Measurements from ENCODE around the gene ELN. TPM values are rescaled to one million over a fixed set of nuclear protein-coding genes. Genes with fewer than 3 reads are reported as not detected.

ELN gene
- total RNA-seq, 4 donors from 2014 or later = 5.3 to 14.8 (median 6.9) TPM

DNA sequence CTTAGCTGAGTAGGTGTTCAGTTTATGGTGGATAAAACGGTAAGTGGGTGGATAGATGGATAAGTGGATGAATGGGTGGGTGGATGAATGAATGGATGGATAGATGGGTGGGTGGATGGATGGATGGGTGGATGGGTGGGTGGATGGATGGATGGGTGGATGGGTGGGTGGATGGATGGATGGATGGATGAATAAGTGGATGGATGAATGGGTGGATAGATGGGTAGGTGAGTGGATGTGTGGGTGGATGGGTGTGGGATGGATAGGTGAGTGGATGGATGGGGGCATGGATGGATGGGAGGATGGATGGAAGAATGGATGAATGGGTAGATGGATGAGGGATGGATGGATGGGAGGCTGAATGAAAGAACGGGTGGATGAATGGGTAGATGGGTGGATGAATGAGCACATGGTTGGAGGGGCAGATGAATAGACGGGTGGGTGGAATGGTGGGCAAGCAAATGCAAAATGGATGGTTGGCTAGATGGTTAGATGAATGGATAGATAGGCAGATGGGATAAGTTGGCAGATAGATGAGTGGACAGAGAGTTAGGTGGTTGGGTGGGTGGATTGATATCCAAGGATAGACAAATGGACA lies 25.7 kb downstream of the ELN start:
- Histone ChIP-seq H3K27ac (no peak overlapping the region), H3K9me3 (no peaks in the 10 kb centered on the region), H3K4me1 (no peaks in the 10 kb centered on the region), H3K4me3 (no peak overlapping the region), H3K27me3 (peaks cover 0 to 3% (median 0%) of the 10 kb centered on the region in 3 donors), H3K36me3 (no peaks in the 10 kb centered on the region)
- TF ChIP-seq POLR2A (IDR thresholded peaks at IDR 0.05) = no peak
- TF ChIP-seq, protein P1, sequence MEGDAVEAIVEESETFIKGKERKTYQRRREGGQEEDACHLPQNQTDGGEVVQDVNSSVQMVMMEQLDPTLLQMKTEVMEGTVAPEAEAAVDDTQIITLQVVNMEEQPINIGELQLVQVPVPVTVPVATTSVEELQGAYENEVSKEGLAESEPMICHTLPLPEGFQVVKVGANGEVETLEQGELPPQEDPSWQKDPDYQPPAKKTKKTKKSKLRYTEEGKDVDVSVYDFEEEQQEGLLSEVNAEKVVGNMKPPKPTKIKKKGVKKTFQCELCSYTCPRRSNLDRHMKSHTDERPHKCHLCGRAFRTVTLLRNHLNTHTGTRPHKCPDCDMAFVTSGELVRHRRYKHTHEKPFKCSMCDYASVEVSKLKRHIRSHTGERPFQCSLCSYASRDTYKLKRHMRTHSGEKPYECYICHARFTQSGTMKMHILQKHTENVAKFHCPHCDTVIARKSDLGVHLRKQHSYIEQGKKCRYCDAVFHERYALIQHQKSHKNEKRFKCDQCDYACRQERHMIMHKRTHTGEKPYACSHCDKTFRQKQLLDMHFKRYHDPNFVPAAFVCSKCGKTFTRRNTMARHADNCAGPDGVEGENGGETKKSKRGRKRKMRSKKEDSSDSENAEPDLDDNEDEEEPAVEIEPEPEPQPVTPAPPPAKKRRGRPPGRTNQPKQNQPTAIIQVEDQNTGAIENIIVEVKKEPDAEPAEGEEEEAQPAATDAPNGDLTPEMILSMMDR (IDR thresholded peaks at IDR 0.05 in 4 of 5, conservative IDR thresholded peaks at IDR 0.05 in 1 of 5) = no peak
- in situ Hi-C loops (cut with MboI; ENCODE audit: low sequenced_read_pairs in 4 of 4) = loop anchor here in 1 of 4 donors (25.0 kb wide), 1 partner anchor 334 kb away; no protein-coding TSS in a partner anchor
- DNase-seq (no peak), ATAC-seq (no peak)
- intact Hi-C loops (cut with DNase I; ENCODE audit: low total_unique reads) = no loop called here

DNA sequence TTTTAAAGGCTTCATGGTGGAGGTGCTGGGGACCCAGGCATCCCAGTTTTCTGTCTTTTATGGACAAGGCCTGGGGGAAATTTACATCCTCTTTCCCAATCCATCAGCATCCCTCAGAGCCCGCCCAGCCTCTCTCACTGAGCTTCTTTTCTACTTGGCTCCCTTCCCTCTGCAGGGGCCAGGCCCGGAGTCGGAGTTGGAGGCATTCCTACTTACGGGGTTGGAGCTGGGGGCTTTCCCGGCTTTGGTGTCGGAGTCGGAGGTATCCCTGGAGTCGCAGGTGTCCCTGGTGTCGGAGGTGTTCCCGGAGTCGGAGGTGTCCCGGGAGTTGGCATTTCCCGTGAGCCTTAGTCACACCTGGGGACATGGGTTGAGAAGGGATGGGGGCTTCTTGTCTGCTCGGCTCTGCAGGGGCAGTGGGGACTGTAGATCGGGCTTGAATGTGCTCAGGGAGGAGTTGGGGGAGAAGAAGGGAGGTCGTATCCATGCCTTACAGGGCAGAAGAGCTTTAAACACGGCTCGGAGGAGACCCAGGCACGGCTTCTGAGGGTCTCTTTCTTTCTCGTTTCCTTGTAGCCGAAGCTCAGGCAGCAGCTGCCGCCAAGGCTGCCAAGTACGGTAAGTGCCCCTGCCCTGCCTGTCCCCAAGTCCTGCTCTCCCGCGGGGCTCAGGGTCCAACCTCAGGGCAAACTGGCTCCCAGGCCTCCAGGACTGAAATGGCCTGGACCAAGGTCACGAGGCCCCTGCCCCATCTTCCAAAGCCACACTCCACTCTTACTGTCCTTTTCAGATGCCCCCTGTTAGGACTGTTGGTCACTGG lies 28.3 kb downstream of the ELN start:
- in situ Hi-C loops (cut with MboI; ENCODE audit: low sequenced_read_pairs in 4 of 4) (loop anchor here in 1 of 4 donors (25.0 kb wide), 1 partner anchor 331 kb away; no protein-coding TSS in a partner anchor), intact Hi-C loops (cut with DNase I; ENCODE audit: low total_unique reads) (no loop called here)
- no peak for ATAC-seq
- Histone ChIP-seq H3K36me3 (no peaks in the 10 kb centered on the region), H3K27me3 (peaks cover 0 to 3% (median 0%) of the 10 kb centered on the region in 3 donors), H3K27ac (no peak overlapping the region), H3K4me3 (no peak overlapping the region), H3K9me3 (no peaks in the 10 kb centered on the region), H3K4me1 (peaks cover 3 to 9% of the 10 kb centered on the region in 2 donors)
- DNase-seq = no peak
- no peak for TF ChIP-seq POLR2A (IDR thresholded peaks at IDR 0.05)
- TF ChIP-seq, protein P1 (IDR thresholded peaks at IDR 0.05 in 4 of 5, conservative IDR thresholded peaks at IDR 0.05 in 1 of 5) = no peak

DNA sequence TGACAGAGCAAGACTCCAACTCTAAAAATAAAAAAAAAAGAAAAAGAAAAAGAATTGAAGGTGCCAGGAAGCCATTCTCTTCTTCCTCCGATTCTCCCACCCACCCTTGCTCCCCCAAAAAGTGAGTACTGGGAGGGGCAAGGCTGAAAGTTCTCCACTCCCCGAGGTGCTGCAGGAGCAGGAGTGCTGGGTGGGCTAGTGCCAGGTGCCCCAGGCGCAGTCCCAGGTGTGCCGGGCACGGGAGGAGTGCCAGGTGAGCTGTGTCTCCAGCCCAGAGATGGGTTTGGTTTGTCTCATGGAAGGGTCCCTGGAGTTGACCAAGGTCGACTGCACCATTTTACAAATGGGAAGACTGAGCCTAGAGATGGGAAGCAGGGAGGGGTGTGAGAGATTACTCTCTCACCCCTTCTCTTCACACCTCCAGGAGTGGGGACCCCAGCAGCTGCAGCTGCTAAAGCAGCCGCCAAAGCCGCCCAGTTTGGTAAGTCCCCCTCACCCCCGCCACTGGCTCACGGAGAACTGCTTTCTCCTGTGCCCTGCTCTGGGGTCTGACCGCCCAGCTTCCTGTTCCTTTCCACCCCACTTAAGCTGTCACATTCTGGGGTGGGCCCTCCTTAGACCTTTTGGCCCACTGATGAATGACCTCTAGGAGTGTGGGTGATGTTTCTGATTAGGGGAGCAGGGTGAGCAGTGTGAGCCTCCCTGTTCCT lies 29.4 kb downstream of the ELN start:
- ATAC-seq = no peak
- no peak for TF ChIP-seq POLR2A (IDR thresholded peaks at IDR 0.05)
- TF ChIP-seq, protein P1 (IDR thresholded peaks at IDR 0.05 in 4 of 5, conservative IDR thresholded peaks at IDR 0.05 in 1 of 5) = no peak
- H3K4me3 ChIP-seq = no peak overlapping the region
- H3K4me1 ChIP-seq = peaks cover 3 to 16% of the 10 kb centered on the region in 2 donors
- DNase-seq = no peak
- H3K36me3 ChIP-seq = no peaks in the 10 kb centered on the region
- no peaks in the 10 kb centered on the region for H3K27me3 ChIP-seq
- intact Hi-C loops (cut with DNase I; ENCODE audit: low total_unique reads) (no loop called here), in situ Hi-C loops (cut with MboI; ENCODE audit: low sequenced_read_pairs in 4 of 4) (loop anchor here in 1 of 4 donors (25.0 kb wide), 1 partner anchor 330 kb away; no protein-coding TSS in a partner anchor)
- no peaks in the 10 kb centered on the region for H3K9me3 ChIP-seq
- no peak overlapping the region for H3K27ac ChIP-seq

DNA sequence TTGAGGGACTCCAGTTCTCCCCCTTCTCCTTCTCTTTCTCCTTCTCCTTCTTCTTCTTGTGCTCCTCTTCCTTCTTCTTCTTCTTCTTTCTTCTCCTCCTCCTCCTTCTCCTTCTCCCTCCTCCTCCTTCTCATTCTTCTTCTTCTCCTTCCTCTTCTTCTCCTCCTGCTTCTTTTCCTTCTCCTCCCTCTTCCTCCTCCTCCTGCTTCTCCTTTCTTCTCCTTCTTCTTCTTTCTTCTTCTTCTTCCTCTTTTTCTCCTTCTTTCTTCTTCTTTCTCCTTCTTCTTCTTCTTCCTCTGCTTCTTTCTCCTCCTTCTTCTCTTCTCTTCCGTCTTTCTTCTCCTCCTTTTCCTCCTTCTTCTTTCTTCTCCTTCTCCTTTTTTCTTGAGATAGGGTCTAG lies 30.0 kb downstream of the ELN start:
- no peak overlapping the region for H3K27ac ChIP-seq

More for the DNA sequence above, 30.0 kb downstream of the ELN start:
- peaks cover 3 to 18% of the 10 kb centered on the region in 2 donors for H3K4me1 ChIP-seq
- ATAC-seq (no peak), DNase-seq (no peak)
- H3K4me3 ChIP-seq = no peak overlapping the region
- no peaks in the 10 kb centered on the region for H3K27me3 ChIP-seq
- H3K36me3 ChIP-seq = no peaks in the 10 kb centered on the region
- intact Hi-C loops (cut with DNase I; ENCODE audit: low total_unique reads) (no loop called here), in situ Hi-C loops (cut with MboI; ENCODE audit: low sequenced_read_pairs in 4 of 4) (loop anchor here in 1 of 4 donors (25.0 kb wide), 1 partner anchor 329 kb away; no protein-coding TSS in a partner anchor)
- no peaks in the 10 kb centered on the region for H3K9me3 ChIP-seq
- TF ChIP-seq POLR2A (IDR thresholded peaks at IDR 0.05) = no peak
- TF ChIP-seq, protein P1 (IDR thresholded peaks at IDR 0.05 in 4 of 5, conservative IDR thresholded peaks at IDR 0.05 in 1 of 5) = no peak
